Aorta (tissue), 5 donors: ENCODE measurements around the gene SPPL2B. TPM values are rescaled to one million over a fixed set of nuclear protein-coding genes. Genes with fewer than 3 reads are reported as not detected.

ENCODE experiments used
- ATAC-seq: fragments of 200-7000 bp; cut with Tn5 transposase; one replicate; pipeline ENCODE4 v1.9.1; 2022; ENCODE audit warnings: moderate library complexity; ENCODE audit not compliant: low FRiP score
- DNase-seq, 2 donors: peaks; one replicate each; pipeline ENCODE4 v3.0.0-alpha.2; 2020
- H3K27ac ChIP-seq, 2 donors: one replicate each; pipeline ENCODE4 v1.5.1; 2013; ENCODE audit warnings: low read length in 2 of 2, mild to moderate bottlenecking in 2 of 2, moderate library complexity in 2 of 2, control low read depth in 1 of 2, inconsistent platforms in 1 of 2, low read depth in 1 of 2
- H3K27me3 ChIP-seq, 2 donors: one replicate each; pipeline ENCODE4 v1.6.1; 2013; ENCODE audit warnings: control low read depth in 1 of 2, low read length in 1 of 2, mild to moderate bottlenecking in 1 of 2, moderate library complexity in 1 of 2; ENCODE audit not compliant: insufficient read depth in 2 of 2, control insufficient read depth in 1 of 2
- H3K36me3 ChIP-seq, 2 donors: one replicate each; pipeline ENCODE4 v1.6.1; 2013; ENCODE audit warnings: control low read depth in 1 of 2, low read length in 1 of 2, mild to moderate bottlenecking in 1 of 2; ENCODE audit not compliant: insufficient read depth in 2 of 2, control insufficient read depth in 1 of 2
- H3K4me1 ChIP-seq, 2 donors: one replicate each; pipeline ENCODE4 v1.6.1; 2013; ENCODE audit warnings: low read length in 2 of 2, control low read depth in 1 of 2, mild to moderate bottlenecking in 1 of 2, moderate library complexity in 1 of 2; ENCODE audit not compliant: insufficient read depth in 2 of 2, control insufficient read depth in 1 of 2
- H3K4me3 ChIP-seq, 2 donors: one replicate each; pipeline ENCODE4 v1.5.1; 2013; ENCODE audit warnings: low read length in 2 of 2, control low read depth in 1 of 2, mild to moderate bottlenecking in 1 of 2
- H3K9me3 ChIP-seq: one replicate; pipeline ENCODE4 v1.6.1; 2013; ENCODE audit warnings: mild to moderate bottlenecking, low read length; ENCODE audit not compliant: control insufficient read depth
- WGBS, 2 donors: extraction: QIAGEN DNeasy Blood & Tissue Kit; methylation state at CpG; one replicate each; pipeline ENCODE4 v1.1.7; 2013; 5-methylcytosine and 5-hydroxymethylcytosine counted together
- intact Hi-C, 2 donors: fragments of 100-400 bp; cut with DNase I; formaldehyde crosslinking; loops; one replicate each; pipeline versions ENCODE4 v1.14.2 to v1.15.0; 2022
- polyA plus RNA-seq, 2 donors: library from polyadenylated mRNA; stranded (reverse); fragments of 200-250 nt; gene quantifications; one replicate each; pipeline ENCODE4 v1.2.3, GENCODE V29; 2013
- total RNA-seq, 2 donors: library from RNA; stranded (reverse); fragmentation: NEBNext Ultra II Directional; extraction: Animal tissue kit (Norgen Biotek cat#: 25700); gene quantifications; one replicate each; pipeline ENCODE4 v1.2.1, GENCODE V29; 2021
- donor health status: healthy with polysubstance abuse.
- donor health status: Bipolar disorder and iron deficiency.
- donor health status: DM: no; HTN: no; CAD: no.
- donor health status: DM: no; HTN: no; CAD: no.
- donor health status: DM: yes; HTN: yes; CAD: no.

Gene SPPL2B
- total and polyA plus RNA-seq, 4 donors: 13.3 to 78.1 (median 39.2) TPM

DNA sequence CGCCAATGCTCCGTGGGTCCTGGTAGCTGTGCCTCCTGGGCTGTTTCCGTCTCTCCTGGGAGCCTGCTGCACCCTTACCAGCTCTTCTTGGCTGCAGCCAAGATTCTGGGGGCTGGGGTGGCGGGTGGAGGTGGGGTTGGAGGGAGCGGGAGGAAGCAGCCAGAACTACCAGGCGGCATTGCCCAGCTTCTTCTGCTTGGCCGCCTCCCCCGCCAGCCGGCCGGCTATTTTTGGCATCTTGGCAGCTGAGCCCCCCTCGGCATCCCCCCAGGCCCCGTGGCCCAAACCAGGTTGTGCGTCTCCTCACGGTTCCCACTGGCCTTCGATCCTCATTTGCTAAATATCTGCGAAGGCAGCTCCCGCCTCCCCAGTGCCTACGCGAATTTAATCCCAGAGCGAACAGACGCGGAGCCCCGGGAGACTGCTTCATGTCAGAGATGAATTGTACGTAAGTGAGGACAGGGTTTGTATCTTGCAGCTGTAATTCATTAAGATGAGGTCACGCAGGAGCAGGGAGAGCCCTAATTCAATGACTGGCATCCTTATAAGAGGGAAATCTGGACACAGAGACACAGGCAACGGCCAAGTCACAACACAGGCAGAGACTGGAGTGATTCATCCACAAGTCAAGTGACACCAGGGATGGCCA lies 33.7 kb upstream of the SPPL2B start:
- ATAC-seq: peak; percentile 44
- peak; percentile 54 to 78 for DNase-seq
- Histone ChIP-seq H3K4me3 (peak overlapping the region in 1 of 2 donors; percentile 22), H3K27ac (no peak overlapping the region), H3K36me3 (no peaks in the 10 kb centered on the region), H3K9me3 (no peaks in the 10 kb centered on the region), H3K4me1 (no peaks in the 10 kb centered on the region), H3K27me3 (no peaks in the 10 kb centered on the region)
- 1 to 4% methylated on average over 26 of the region's 26 CpGs for WGBS, 2 donors
- intact Hi-C loops: no loop called here

DNA sequence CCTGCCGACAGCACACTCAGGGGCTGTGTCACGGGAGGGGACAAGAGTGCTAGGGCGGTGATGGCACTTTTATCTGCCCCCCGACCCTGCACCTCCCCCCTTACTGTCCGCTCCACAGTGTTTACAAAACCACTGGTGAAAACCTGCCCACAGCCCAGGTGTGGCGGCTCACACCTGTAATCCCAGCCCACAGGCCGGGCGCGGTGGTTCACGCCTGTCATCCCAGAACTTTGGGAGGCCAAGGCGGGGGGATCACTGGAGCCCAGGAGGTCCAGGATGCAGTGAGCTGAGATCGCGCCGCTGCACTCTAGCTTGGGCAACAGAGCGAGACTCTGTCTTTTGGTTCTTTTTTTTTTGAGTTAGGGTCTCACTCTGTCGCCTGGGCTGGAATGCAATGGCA lies 32.3 kb upstream of the SPPL2B start:
- Histone ChIP-seq H3K9me3 (no peaks in the 10 kb centered on the region), H3K4me1 (no peaks in the 10 kb centered on the region), H3K36me3 (no peaks in the 10 kb centered on the region), H3K27ac (no peak overlapping the region), H3K4me3 (no peak overlapping the region), H3K27me3 (no peaks in the 10 kb centered on the region)
- intact Hi-C loops: no loop called here
- WGBS, 2 donors: 93 to 95% methylated on average over 16 of the region's 16 CpGs
- ATAC-seq: no peak
- peak in 1 of 2 donors; percentile 42 for DNase-seq

DNA sequence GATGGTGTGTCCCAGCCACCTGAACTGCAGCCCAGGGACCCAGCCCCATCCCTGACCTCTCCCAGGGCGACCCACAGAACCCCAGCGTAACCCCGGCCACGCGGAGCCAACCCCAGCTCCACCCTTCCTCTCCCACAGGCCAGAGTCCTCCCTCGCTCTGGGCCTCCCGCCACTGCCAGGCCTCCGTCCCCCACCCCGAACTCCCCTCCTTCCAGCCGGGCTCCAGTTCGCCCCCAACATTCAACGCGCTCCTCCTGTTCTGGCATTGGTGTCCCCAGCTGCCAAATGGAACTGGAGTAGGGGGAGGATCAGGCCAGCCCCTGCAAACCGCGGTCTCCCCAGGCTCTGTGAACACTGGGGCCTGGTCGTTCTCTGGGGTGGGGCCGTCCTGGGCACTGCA lies 28.0 kb upstream of the SPPL2B start:
- DNase-seq: no peak
- intact Hi-C loops: no loop called here
- H3K4me3 ChIP-seq: no peak overlapping the region
- 78 to 82% methylated on average over 15 to 17 of the region's 17 CpGs for WGBS, 2 donors
- no peak overlapping the region for H3K27ac ChIP-seq
- H3K9me3 ChIP-seq: no peaks in the 10 kb centered on the region
- H3K4me1 ChIP-seq: no peaks in the 10 kb centered on the region
- H3K27me3 ChIP-seq: no peaks in the 10 kb centered on the region
- no peaks in the 10 kb centered on the region for H3K36me3 ChIP-seq
- ATAC-seq: no peak

DNA sequence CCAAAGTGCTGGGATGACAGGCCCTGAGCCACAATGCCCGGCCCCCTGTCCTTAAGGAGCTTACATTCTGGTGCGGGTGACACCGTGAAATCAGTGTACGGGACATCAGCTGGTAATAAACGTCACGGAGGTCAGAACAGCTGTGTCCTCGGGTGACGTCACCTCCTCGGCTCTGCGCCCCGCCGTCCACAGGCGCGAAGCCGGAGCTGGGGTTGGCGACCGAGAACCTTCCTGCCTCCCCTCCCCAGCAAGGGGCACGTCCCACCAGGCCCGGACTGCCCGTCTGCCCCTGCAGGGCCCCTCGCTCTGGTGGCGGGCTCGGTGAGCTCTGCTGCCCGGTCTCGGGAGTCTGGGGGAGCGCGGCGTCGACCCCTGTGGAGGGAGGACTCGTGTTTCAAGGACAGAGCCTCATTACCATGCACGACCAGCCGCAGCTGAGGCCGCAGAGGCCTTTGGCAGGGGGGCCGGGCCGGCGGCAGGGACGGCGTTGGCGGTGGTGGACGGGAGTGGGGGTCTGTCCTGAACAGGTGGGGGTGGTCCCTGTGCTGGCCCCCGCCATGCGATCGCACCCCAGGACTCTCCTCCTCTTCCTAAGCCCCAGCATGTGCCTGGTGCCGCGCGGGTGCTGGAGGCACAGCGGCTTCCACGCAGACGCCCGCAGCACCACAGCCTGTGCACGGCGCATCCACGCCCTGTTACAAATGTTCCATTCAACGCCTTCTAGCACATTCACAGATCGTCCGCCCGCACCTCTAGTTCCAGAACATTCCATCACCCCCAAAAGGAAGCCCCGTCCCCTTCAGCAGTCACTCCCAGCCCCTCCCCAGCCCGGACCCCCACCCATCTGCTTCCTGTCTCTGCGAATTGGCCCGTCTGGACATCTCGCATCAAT lies 25.9 kb upstream of the SPPL2B start:
- no peak overlapping the region for H3K27ac ChIP-seq
- peak in 1 of 2 donors; percentile 65 for DNase-seq
- no peak overlapping the region for H3K4me3 ChIP-seq
- intact Hi-C loops: no loop called here
- 18 to 22% methylated on average over 61 to 62 of the region's 62 CpGs for WGBS, 2 donors
- no peaks in the 10 kb centered on the region for H3K27me3 ChIP-seq
- no peaks in the 10 kb centered on the region for H3K4me1 ChIP-seq
- peak; percentile 49 for ATAC-seq
- no peaks in the 10 kb centered on the region for H3K36me3 ChIP-seq
- H3K9me3 ChIP-seq: no peaks in the 10 kb centered on the region

DNA sequence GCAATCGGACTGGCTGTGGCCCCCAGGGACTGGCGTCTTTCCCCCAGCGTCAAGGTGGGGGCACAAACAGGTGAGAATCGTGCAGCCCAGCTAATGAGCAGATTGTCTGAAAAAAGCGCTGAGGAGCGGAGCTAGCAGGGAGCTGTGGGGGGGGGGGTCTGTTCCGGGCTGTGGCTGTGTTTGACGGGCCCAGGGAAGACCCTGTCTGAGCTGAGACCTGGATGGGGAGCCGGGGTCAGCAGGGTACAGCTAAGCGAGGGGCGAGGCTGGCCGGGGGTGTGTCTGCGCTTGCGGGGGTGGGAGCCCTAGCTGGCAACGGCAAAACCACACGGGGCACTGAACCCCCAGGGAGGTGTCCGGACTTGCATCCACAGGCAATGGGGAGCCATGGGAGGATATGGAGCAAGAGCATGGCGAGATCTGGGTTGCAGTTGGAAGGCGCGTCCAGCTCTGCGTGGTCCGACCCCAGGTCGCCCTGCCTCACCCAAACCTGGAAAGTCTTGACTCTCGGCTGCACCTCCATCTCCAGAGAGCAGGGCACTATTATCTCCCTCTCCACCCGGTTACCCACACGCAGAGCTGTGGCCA lies 25.2 kb upstream of the SPPL2B start:
- Histone ChIP-seq H3K27me3 (no peaks in the 10 kb centered on the region), H3K4me1 (no peaks in the 10 kb centered on the region), H3K27ac (no peak overlapping the region), H3K4me3 (no peak overlapping the region), H3K9me3 (no peaks in the 10 kb centered on the region), H3K36me3 (no peaks in the 10 kb centered on the region)
- intact Hi-C loops: no loop called here
- ATAC-seq: no peak
- 80 to 82% methylated on average over 26 of the region's 26 CpGs for WGBS, 2 donors
- no peak for DNase-seq

DNA sequence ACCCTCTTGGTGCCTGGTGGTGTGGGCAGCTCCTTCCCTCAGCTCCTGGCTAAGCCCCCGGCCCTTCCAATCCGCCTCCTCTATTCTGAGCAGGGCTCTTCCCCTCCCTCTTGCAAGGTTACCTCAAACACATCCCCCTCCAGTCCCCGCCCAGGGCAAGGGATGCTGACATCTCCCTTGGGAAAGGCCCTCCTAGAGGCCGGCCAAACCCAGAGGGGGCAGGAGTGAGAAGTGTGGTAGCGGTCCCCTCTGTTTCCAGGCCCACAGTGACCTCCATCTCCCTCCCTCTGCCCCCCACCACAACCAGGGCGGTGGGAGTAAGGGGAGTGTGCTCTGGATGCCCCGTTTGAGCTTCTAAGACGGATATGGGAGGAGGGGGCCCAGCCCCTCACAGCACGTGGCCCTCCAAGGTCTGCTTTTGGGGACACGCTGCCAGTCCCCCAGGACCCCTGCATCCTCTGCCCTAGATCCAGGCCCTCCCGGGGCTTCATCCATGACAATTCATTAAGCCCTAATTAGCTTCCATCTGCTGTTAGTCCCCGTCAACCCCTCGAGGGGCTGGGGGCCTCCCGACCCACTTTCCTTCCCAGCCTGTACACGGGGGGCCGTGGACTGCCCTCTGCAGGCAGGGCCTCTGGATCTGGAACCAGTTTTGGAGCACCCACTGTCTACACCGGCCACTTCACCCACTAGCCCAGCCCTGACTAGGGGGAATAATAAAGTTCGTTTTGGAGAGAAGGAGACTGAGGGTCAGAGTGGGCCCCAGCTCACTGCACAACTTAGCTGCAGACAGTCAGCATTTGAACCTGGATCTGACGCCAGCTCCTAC lies 22.8 kb upstream of the SPPL2B start:
- Histone ChIP-seq H3K9me3 (no peaks in the 10 kb centered on the region), H3K27me3 (no peaks in the 10 kb centered on the region), H3K4me1 (no peaks in the 10 kb centered on the region), H3K27ac (no peak overlapping the region), H3K36me3 (no peaks in the 10 kb centered on the region), H3K4me3 (no peak overlapping the region)
- DNase-seq (no peak), ATAC-seq (no peak)
- intact Hi-C loops: no loop called here
- WGBS, 2 donors: 76 to 82% methylated on average over 19 of the region's 19 CpGs

DNA sequence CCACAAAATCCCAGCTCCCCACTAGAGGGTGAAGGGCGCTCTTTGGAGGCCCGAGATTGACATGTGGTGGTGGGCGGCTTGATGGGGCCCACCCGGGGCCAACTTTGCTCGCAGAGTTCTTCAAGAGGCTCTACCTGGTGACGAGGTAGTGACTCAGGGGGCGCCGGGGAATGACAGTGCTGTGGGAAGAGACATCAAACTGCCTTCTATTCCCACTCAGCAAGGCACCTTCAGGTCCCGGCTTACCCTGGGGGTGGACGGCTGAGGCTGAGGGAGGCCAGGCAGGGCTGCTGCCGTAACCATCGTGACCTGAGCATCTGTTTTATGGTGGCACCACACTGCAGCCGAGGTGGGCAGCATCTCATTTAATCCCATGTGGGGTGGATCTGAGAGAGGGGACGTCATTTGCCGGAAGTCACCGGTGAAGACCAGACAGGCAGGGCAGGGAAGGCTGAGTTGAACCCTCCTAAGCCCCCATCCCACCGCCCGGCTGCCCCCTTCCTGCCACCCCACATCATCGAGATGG lies 22.1 kb upstream of the SPPL2B start:
- Histone ChIP-seq H3K36me3 (no peaks in the 10 kb centered on the region), H3K27ac (no peak overlapping the region), H3K27me3 (no peaks in the 10 kb centered on the region), H3K9me3 (no peaks in the 10 kb centered on the region), H3K4me1 (no peaks in the 10 kb centered on the region), H3K4me3 (no peak overlapping the region)
- 78 to 91% methylated on average over 19 of the region's 19 CpGs for WGBS, 2 donors
- ATAC-seq: no peak
- DNase-seq: no peak
- intact Hi-C loops: no loop called here

DNA sequence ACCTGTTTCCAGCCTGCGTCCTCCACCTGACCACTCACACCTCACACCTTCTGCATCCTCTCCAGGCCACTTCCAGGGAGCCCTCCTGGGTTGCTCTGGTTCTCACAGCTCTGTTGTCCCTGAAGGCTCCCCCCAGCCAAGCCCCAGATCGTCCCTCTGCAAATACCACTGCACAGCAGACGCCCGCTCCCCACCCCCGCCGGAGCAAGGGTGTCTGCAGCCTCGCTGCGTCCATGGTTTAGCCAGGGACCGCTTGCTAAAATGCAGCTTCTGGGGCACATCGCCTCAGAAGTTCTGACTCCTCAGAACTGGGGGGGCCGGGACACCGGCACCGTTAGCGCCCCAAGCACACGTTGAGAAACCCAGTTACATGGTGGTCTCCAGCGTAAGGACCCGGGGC lies 21.5 kb upstream of the SPPL2B start:
- 55 to 61% methylated on average over 17 of the region's 17 CpGs for WGBS, 2 donors
- ATAC-seq: no peak
- Histone ChIP-seq H3K4me1 (no peaks in the 10 kb centered on the region), H3K4me3 (no peak overlapping the region), H3K27ac (no peak overlapping the region), H3K27me3 (no peaks in the 10 kb centered on the region), H3K9me3 (no peaks in the 10 kb centered on the region), H3K36me3 (no peaks in the 10 kb centered on the region)
- intact Hi-C loops: no loop called here
- no peak for DNase-seq
